Activated B cell treated with CpG ODN at 0.5 μM for 24 hours (primary cell): ENCODE measurements around the gene GCLC. TPM values are rescaled to one million over a fixed set of nuclear protein-coding genes. Genes with fewer than 3 reads are reported as not detected.

ENCODE experiments used
- ATAC-seq: fragments of 200-7000 bp; cut with Tn5 transposase; one replicate; pipeline ENCODE4 v1.10.0; 2021; ENCODE audit warnings: low read depth, mild to moderate bottlenecking, moderate library complexity
- CTCF ChIA-PET: fragments of 350-600 bp; sonication (Branson Sonifier 250); formaldehyde crosslinking; loops from one replicate; lab custom pipeline; 2021; ENCODE audit warnings: antibody characterized with exemption; lab: Charles Lee
- POLR2A ChIA-PET: fragments of 350-600 bp; sonication (Branson Sonifier 250); formaldehyde crosslinking; loops from one replicate; lab custom pipeline; 2021; ENCODE audit warnings: antibody characterized with exemption; lab: Charles Lee
- DNase-seq: peaks from one replicate; pipeline ENCODE4 v3.0.0; 2022
- H3K27ac Mint-ChIP-seq: one replicate; pipeline ENCODE4 v1.8.0; 2020; ENCODE audit warnings: mixed read lengths
- H3K27me3 Mint-ChIP-seq: one replicate; pipeline ENCODE4 v1.8.0; 2021; ENCODE audit warnings: mixed read lengths
- H3K36me3 Mint-ChIP-seq: one replicate; pipeline ENCODE4 v1.8.0; 2021; ENCODE audit warnings: low read depth, mixed read lengths
- H3K4me1 Mint-ChIP-seq: one replicate; pipeline ENCODE4 v1.8.0; 2021; ENCODE audit warnings: mixed read lengths
- H3K4me3 Mint-ChIP-seq: one replicate; pipeline ENCODE4 v1.8.0; 2020; ENCODE audit warnings: mild to moderate bottlenecking, mixed read lengths
- H3K9me3 Mint-ChIP-seq: one replicate; pipeline ENCODE4 v1.8.0; 2020; ENCODE audit warnings: mixed read lengths
- CTCF ChIP-seq: fragments of 200-600 bp; IDR thresholded peaks from one replicate; pipeline ENCODE4 v1.8.0; 2022; ENCODE audit warnings: antibody characterized with exemption, mild to moderate bottlenecking
- intact Hi-C: fragments of 100-400 bp; cut with micrococcal nuclease; formaldehyde crosslinking; loops from one replicate; pipeline ENCODE4 v1.15.1; 2024
- total RNA-seq: library from RNA; stranded (reverse); gene quantifications from 2 replicates; pipeline ENCODE4 v1.2.3, GENCODE V29; 2022

Gene GCLC
- total RNA-seq, 1 donor from 2014 or later: 26.6 TPM

- H3K9me3 Mint-ChIP-seq: peaks cover 2% of the 10 kb centered on the region
- no peak for TF ChIP-seq CTCF
- no peak overlapping the region for H3K27ac Mint-ChIP-seq
- H3K27me3 Mint-ChIP-seq: no peaks in the 10 kb centered on the region
- DNase-seq (no peak), ATAC-seq (no peak)
- POLR2A ChIA-PET: no interaction called here
- intact Hi-C loops: loop anchor here (5.0 kb wide), 3 partner anchors 199 to 884 kb away; partner anchors contain the start of gene ELOVL5
- CTCF ChIA-PET: no interaction called here
- peaks cover 8% of the 10 kb centered on the region for H3K36me3 Mint-ChIP-seq
- H3K4me1 Mint-ChIP-seq: peaks cover 55% of the 10 kb centered on the region
- H3K4me3 Mint-ChIP-seq: peak overlapping the region; percentile 89
These were observed 1.4 kb upstream of the GCLC start for GRCh38 chr6:53546281-53546680.

GRCh38 chr6:53544217-53544469, 758 bp downstream of the GCLC start:
- Mint-ChIP-seq H3K27me3 (no peaks in the 10 kb centered on the region), H3K27ac (peak overlapping the region; percentile 87), H3K4me3 (peak overlapping the region; percentile 93), H3K36me3 (peaks cover 8% of the 10 kb centered on the region), H3K9me3 (no peaks in the 10 kb centered on the region), H3K4me1 (peaks cover 69% of the 10 kb centered on the region)
- ChIA-PET CTCF (interaction anchor here (1.0 to 1.4 kb wide), 2 partner anchors 148 to 549 kb away, joined by 4 read pairs; partner anchors contain the start of gene GSTA4), POLR2A (interaction anchor here (1.2 to 1.5 kb wide), 2 partner anchors 107 to 251 kb away, joined by 4 to 7 read pairs; partner anchors contain the start of gene LRRC1)
- intact Hi-C loops: loop anchor here (1.0 to 5.0 kb wide), 5 partner anchors 52 to 1123 kb away; partner anchors contain the start of genes EFHC1 and FBXO9
- no peak for TF ChIP-seq CTCF
- DNase-seq (no peak), ATAC-seq (no peak)

GRCh38 chr6:53543359-53544216, 1.3 kb downstream of the GCLC start:
- ATAC-seq (no peak), DNase-seq (no peak)
- Mint-ChIP-seq H3K4me1 (peaks cover 68% of the 10 kb centered on the region), H3K36me3 (peaks cover 8% of the 10 kb centered on the region), H3K9me3 (no peaks in the 10 kb centered on the region), H3K27me3 (no peaks in the 10 kb centered on the region), H3K27ac (peak overlapping the region; percentile 87), H3K4me3 (peak overlapping the region; percentile 93)
- CTCF ChIA-PET: interaction anchor here (1.0 to 1.4 kb wide), 3 partner anchors 104 to 548 kb away, joined by 4 read pairs; partner anchors contain the start of gene GSTA4
- intact Hi-C loops: loop anchor here (1.0 to 5.0 kb wide), 5 partner anchors 51 to 1123 kb away; partner anchors contain the start of genes EFHC1 and FBXO9
- no peak for TF ChIP-seq CTCF
- POLR2A ChIA-PET: interaction anchor here (1.2 to 1.5 kb wide), 2 partner anchors 108 to 251 kb away, joined by 4 to 7 read pairs; partner anchors contain the start of gene LRRC1

GRCh38 chr6:53541900-53542299, 3.0 kb downstream of the GCLC start:
- DNase-seq (no peak), ATAC-seq (no peak)
- Mint-ChIP-seq H3K27me3 (no peaks in the 10 kb centered on the region), H3K27ac (no peak overlapping the region), H3K36me3 (peaks cover 4% of the 10 kb centered on the region), H3K4me3 (peak overlapping the region; percentile 11), H3K4me1 (peaks cover 54% of the 10 kb centered on the region), H3K9me3 (no peaks in the 10 kb centered on the region)
- CTCF ChIA-PET: interaction anchor here (1.3 kb wide), 1 partner anchor 184 kb away, joined by 3 read pairs; no protein-coding TSS in a partner anchor
- POLR2A ChIA-PET: no interaction called here
- intact Hi-C loops: loop anchor here (5.0 kb wide), 1 partner anchor 50 kb away; no protein-coding TSS in a partner anchor
- TF ChIP-seq CTCF: no peak
